Esophagus squamous epithelium (tissue), 4 donors: ENCODE measurements around the gene TRMU.

Source experiments
- CTCF ChIP-seq, 6 experiments: fragments of 450-650 bp in 4 of 6; fragments of 200-600 bp in 2 of 6; sonication (generic) in 2 of 6; IDR thresholded peaks; one replicate each; pipeline ENCODE4 v1.5.1; 2016 to 2019; ENCODE audit warnings: antibody characterized with exemption in 6 of 6, mild to moderate bottlenecking in 4 of 6, moderate library complexity in 4 of 6
- POLR2A ChIP-seq, 4 donors: fragments of 450-650 bp; IDR thresholded peaks; one replicate each; pipeline ENCODE4 v1.6.1; 2017; ENCODE audit warnings: antibody characterized with exemption in 4 of 4, mild to moderate bottlenecking in 4 of 4, moderate library complexity in 3 of 4

- TF ChIP-seq CTCF (IDR thresholded peaks at IDR 0.05) (no peak), POLR2A (IDR thresholded peaks at IDR 0.05) (no peak)
Observed at GRCh38 chr22:46386312-46386711, 50.8 kb downstream of the TRMU start.
